Left ventricle myocardium superior (tissue), 1 donor: Measurements from ENCODE around the gene KIAA1217. TPM values are rescaled to one million over a fixed set of nuclear protein-coding genes. Genes with fewer than 3 reads are reported as not detected.

ENCODE experiments used
- ATAC-seq: fragments of 200-7000 bp; cut with Tn5 transposase; one replicate; pipeline ENCODE4 v1.9.1; 2020; ENCODE audit warnings: mild to moderate bottlenecking, moderate library complexity
- DNase-seq: peaks from one replicate; pipeline ENCODE4 v3.0.0-alpha.2; 2020
- intact Hi-C: fragments of 100-400 bp; cut with micrococcal nuclease; formaldehyde crosslinking; loops from one replicate; pipeline ENCODE4 v1.11.0; 2022
- total RNA-seq: library from RNA; stranded (reverse); fragmentation: NEBNext Ultra II Directional; extraction: Animal tissue kit (Norgen Biotek cat#: 25700); gene quantifications from one replicate; pipeline ENCODE4 v1.2.1, GENCODE V29; 2021
- donor health status: DM: no; HTN: yes; CAD: no; lungs with severe emphysema.

The KIAA1217 gene
- total RNA-seq, 1 donor from 2014 or later: 46.6 TPM

DNA sequence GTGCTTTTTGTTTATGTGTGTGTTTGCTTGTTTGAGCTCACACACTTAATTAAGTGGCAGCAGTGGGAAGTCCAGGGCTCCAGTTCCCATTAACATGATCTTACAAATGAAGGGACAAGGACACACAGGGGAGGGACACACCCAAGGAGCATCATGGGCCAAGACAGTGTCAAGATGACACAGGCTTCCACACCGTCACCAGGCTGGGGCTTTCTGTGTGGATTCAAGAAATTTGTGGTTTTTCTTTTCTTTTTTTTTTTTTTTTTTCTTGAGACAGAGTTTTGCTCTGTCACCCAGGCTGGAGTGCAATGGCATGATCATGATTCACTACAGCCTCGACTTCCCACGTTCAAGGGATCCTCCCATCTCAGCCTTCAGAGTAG is 173.6 kb downstream of the KIAA1217 start:
- no peak for ATAC-seq
- DNase-seq: no peak
- intact Hi-C loops: no loop called here

- ATAC-seq: peak; percentile 13
- intact Hi-C loops: no loop called here
- peak; percentile 35 for DNase-seq
Measured at GRCh38 chr10:24382979-24383663, 174.2 kb downstream of the KIAA1217 start.

DNA sequence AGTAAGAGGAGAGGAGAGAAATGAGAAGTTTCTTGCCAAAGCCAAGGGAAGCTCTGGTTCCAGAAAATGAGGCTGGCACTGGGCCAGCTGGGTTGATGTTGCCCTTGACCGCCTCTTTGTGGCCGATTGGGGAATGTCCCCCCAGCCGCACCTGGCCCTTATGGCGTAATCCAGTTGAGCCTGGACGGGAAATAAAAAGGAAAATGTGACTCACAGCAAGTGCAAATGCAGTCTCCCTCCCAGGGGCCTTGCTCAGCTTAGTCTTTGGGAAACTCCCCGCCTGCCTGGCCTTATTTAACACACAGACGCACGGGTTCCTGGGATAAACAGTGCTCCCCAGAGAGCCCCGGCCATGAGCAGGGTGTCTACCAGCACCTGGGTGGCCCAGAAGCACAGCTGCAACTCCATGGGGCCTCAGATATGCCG is 174.8 kb downstream of the KIAA1217 start:
- intact Hi-C loops: no loop called here
- ATAC-seq (peak; percentile 95), DNase-seq (peak; percentile 90)

DNA sequence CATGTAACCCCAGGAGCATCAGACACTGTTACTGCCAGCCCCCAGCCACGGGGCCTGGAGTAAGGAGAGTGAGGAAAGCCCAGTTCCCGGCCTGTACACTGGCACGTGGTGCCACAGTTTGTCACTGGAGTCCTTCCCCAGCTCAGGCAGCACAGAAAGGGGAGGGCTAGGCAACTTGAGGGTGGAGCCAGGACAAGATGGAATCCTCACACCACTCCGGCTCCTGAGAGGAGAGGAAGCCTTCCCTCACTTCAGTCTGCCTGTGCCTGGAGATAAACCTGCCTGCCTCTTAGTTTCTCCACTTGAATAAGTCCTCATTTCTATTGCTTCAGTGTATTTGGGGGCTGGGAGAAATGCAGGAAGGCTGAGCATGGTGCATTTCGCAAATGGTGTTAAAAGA is 176.0 kb downstream of the KIAA1217 start:
- DNase-seq (no peak), ATAC-seq (no peak)
- intact Hi-C loops: no loop called here

DNA sequence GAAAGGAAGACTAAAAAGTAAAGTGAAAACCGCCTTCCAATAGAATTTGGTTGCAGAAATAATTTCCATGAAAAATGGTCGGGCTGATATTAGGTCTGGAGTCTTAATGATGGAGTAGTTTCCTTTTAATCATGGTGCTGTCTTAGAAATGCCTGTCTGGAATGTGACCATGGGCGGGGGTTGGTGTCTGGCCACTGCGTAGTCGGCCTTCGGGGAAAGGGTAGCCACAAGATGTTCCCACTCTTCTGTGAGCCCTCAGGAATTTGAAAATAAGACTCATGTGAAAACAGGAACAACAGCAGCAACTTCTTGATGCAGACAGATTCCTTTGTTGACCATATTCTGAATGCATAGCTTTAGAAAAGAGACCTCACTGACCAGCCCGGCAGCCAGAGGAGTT is 176.8 kb downstream of the KIAA1217 start:
- intact Hi-C loops: no loop called here
- DNase-seq (no peak), ATAC-seq (no peak)

DNA sequence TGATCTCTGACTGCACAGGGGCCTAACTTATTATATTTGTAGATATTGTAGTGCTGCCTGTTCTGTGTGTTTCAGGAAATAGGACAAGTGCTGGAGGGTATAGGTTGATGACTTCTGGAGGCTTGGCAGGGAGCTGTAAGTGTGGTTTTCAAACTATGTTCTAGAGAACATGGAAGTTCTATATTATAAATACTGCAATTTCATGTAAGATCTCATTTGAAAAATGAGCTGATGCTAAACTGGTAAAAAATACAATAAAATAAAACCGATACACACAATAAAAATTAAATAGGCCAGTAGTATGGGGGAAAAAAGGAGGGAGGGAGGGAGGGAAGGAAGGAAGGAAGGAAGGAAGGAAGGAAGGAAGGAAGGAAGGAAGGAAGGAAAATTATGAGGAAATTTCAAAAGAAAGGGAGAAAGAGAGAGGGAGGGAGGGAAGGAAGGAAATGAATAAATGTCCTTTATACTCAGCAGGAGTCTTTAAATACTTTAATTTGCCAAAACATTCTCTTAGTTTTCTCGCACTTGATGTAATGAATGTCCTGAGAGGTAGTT is 181.3 kb downstream of the KIAA1217 start:
- no peak for ATAC-seq
- intact Hi-C loops: no loop called here
- DNase-seq: no peak

- intact Hi-C loops: no loop called here
- no peak for DNase-seq
- ATAC-seq: no peak
Measured at GRCh38 chr10:24390746-24391145, 181.8 kb downstream of the KIAA1217 start.

DNA sequence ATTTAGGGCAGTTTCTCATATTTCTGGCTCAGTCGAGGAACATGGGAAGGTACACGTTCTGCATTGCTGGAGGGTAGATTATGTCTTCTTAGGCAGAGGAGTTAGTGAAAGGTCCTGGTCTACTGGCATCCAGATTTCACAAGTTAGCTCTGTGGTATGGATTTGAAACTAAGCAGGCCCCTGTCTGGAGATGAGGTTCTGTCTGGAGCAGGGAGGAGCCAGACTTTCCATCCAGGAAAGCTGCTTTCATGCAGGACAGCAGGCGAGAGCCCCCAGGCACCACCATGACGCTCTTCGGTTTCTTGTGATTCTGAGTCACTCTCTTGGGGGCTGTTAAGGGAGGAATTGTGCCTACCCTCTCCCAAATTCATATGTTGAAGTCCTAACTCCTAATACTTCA is 184.3 kb downstream of the KIAA1217 start:
- ATAC-seq (no peak), DNase-seq (no peak)
- intact Hi-C loops: no loop called here

DNA sequence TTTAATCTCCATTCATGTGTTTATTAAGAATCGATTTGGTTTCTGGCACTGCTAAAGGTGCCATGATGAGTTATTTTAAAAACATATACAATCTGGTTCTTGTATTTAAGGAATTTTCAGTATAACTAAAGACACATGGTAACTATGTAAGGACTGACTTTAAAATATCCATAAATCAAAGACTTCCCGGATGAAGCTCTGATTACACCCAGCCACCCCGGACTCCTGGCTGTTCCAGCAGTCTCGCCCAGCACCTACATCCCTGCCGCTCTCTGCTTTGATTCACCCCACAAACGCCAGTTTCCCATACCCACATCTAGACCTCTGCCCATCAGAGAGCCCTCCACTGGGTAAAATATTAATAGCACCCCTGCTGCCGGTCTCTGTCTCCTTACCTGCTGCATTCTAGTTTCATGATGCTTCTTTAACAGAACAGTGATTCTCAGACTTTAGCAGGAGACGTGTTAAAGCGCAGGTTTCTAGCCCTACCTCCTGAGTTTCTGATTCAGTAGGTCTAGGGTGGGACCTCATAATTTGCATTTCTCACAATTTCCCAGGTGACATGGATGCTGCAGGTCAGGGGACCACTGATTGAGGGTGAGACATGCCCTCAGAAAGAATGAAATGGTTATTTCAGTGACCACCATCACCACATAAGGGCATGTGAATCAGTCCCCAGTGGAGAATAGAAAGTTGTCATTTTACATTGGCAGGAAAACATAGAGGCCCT is 185.7 kb downstream of the KIAA1217 start:
- intact Hi-C loops: no loop called here
- DNase-seq: no peak
- ATAC-seq: no peak

- DNase-seq (no peak), ATAC-seq (no peak)
- intact Hi-C loops: no loop called here
Measured at GRCh38 chr10:24396396-24396795, 187.5 kb downstream of the KIAA1217 start.

DNA sequence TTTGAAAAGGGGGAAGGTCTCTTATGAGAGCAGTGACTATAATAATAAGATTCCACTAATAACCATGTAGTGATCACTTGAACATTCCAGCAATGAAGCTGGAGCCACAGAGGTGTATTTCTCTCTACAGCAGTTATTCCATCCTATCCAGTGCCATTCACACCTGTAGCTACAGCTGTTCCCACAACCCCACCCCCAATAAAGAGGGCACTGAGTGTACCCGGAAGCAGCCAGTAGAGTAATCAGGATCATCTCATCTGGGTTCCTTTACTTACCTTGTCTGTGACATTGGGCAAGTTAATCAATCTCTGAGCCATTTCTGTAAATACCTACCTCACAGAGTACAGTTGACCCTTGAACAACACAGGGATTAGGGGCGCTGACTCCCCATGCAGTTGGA is 188.7 kb downstream of the KIAA1217 start:
- ATAC-seq (no peak), DNase-seq (no peak)
- intact Hi-C loops: no loop called here

- DNase-seq (no peak), ATAC-seq (no peak)
- intact Hi-C loops: no loop called here
Measured at GRCh38 chr10:24404567-24404966, 195.6 kb downstream of the KIAA1217 start.

GRCh38 chr10:24405635-24406034 is 196.7 kb downstream of the KIAA1217 start:
- ATAC-seq (no peak), DNase-seq (no peak)
- intact Hi-C loops: no loop called here

DNA sequence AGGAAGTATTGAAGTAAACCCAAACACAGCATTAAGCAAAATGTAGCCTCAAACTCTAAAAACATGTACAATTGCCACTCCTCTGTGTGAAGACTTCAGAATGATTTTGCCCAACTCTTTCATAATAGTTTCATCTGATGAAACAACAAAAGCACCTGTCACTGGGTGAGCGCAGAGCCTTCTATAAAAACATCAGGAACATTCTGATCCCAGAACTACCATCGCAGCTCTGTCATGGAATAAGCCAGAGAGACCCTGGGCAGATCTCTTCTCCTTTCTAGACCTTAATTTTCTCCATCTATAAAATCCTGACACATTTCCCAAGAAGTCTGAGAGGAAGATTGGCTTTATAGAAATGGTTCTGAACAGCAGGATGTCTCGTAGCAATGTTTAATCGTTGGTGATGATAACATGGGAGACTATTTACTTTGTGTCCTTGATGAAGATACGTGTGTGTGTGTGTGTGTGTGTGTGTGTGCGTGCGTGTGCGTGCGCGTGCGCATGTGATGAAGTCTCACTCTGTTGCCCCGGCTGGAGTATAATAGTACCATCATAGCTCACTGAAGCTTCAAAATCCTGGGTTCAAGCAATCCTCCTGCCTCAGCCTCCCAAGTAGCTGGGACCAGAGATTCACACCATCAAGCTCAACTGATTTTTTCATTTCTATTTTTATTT is 198.0 kb downstream of the KIAA1217 start:
- ATAC-seq: peak; percentile 47
- no peak for DNase-seq
- intact Hi-C loops: no loop called here

DNA sequence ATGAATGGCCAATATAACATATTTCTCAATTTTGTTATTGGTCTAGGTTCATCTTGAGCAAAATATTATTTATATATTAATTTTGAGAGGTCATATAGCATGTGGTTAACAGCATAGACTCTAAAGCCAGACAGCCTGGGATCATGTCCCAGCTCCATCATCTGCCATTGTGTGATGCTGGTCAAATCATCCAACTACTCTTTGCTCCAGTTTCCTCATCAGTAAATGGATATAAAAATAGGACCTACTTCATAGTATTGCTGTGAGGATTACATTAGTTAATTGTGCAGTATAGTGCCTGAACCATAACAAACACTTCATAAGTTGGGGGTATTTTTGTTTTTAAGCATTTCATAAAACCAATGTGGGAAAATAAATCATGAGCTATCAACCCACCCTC is 199.0 kb downstream of the KIAA1217 start:
- no peak for ATAC-seq
- intact Hi-C loops: no loop called here

GRCh38 chr10:24408365-24408764 is 199.4 kb downstream of the KIAA1217 start:
- DNase-seq (no peak), ATAC-seq (no peak)
- intact Hi-C loops: no loop called here

More for the DNA sequence above, 199.0 kb downstream of the KIAA1217 start:
- no peak for DNase-seq

- no peak for ATAC-seq
- no peak for DNase-seq
- intact Hi-C loops: no loop called here
Measured at GRCh38 chr10:24414597-24414996, 205.7 kb downstream of the KIAA1217 start.

DNA sequence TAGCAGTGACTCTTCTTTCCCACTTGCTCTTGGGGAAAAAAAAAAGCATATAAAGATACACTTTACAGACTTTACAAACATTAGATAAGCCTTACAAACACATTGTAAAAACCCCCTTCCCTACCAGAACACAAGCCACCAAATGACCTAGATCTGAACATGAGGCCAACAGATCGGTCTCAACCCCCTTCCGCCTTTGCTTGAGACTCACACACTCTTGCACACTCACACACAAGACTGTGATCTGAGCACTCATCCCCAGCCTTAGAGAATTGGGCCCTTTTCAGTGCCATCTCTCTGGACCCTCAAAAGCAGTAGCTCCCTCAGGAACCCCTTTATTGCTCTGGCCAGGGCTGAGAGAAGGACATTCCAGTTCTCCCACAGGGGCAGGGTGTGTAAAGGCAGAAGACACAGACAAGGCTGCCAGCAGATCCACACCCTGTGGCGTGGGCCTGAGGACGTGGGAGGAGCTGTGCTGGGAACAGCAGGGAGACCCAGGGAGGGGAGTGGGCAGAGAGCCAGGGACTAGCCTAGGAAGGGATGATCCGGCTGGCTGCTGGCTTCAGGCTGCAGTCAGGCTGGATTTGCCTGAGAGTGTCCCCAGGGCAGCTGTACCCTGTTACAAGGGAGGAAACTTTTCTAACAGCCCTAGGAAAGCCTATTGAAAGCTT is 206.7 kb downstream of the KIAA1217 start:
- intact Hi-C loops: no loop called here
- DNase-seq (peak; percentile 91), ATAC-seq (peak; percentile 97)

DNA sequence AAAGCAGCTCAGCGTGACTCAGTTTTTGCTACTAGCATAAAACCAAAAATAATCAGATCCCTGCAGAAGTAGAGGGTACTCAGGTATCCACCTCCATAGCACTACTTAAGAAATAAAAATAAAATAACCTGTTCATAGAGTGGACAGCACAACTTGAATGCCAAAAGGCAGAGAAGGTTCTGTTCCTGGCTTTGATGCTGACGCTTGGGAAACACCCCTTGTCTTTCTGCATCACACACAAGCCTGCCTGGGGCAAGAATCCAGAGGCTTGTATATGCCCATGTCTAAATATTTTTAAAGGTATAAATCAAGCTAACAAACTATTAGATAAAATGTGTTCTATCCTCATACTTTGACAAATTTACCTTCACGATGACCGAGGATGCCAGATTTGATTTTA is 207.3 kb downstream of the KIAA1217 start:
- DNase-seq (no peak), ATAC-seq (peak; percentile 30)
- intact Hi-C loops: no loop called here

DNA sequence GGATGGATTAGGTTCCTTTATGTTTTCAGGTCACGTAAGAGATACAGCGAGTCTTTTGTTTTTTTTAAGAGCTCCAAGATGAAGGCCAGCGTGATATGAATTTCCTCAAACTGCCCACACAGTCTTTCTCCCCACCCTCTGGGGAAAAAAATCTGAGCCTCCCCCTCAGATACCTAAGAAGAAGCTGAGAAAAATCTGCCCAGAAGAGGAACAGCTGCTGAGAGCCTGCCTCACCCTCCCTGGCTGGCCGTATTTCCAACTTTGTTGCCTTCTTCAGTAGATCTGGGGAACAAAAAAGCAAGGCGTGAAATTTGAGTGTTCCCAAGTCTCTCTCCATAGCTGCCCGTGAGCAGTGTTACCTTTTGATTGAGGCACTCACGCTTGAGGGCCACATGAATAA is 208.1 kb downstream of the KIAA1217 start:
- DNase-seq: no peak
- ATAC-seq: peak; percentile 15
- intact Hi-C loops: no loop called here
